ENCODE results near the gene ZNF143. TPM values are rescaled to one million over a fixed set of nuclear protein-coding genes. Genes with fewer than 3 reads are reported as not detected.
"Not testable (repeated sequence)": the region's sequence is repeated elsewhere in the genome, so short reads cannot be mapped to it uniquely, and the experiment has no call there.

ZNF143 gene
- total RNA-seq, 1 donor from 2014 or later: 22.1 TPM

DNA sequence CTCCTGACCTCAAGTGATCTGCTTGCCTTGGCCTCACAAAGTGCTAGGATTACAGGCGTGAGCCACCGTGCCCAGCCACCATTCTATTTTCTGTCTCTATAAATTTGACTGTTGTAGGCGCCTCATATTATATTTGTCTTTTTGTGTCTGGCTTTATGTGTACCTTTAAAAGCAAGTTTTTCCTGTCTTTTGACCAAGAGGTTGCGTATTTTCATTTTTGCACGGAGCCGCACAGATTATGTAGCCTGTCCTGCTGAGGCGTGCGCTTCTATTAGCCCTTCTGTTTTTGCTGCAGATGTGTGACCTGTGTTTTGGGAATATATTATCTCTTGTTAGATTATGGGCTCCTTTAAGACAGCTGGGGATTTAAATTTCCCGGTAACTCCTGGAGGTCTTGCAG is 72.2 kb downstream of the ZNF143 start:
- DNase-seq (ENCODE audit: extremely low spot score, unreplicated experiment): no peak
- Mint-ChIP-seq H3K27me3 (ENCODE audit: unreplicated experiment) (no peaks in the 10 kb centered on the region), H3K36me3 (ENCODE audit: unreplicated experiment) (no peaks in the 10 kb centered on the region), H3K9me3 (ENCODE audit: unreplicated experiment) (no peaks in the 10 kb centered on the region), H3K27ac (ENCODE audit: unreplicated experiment) (peak overlapping the region; percentile 82), H3K4me3 (ENCODE audit: unreplicated experiment) (peak overlapping the region; percentile 49), H3K4me1 (ENCODE audit: unreplicated experiment) (peaks cover 58% of the 10 kb centered on the region)
- TF ChIP-seq, protein P1, sequence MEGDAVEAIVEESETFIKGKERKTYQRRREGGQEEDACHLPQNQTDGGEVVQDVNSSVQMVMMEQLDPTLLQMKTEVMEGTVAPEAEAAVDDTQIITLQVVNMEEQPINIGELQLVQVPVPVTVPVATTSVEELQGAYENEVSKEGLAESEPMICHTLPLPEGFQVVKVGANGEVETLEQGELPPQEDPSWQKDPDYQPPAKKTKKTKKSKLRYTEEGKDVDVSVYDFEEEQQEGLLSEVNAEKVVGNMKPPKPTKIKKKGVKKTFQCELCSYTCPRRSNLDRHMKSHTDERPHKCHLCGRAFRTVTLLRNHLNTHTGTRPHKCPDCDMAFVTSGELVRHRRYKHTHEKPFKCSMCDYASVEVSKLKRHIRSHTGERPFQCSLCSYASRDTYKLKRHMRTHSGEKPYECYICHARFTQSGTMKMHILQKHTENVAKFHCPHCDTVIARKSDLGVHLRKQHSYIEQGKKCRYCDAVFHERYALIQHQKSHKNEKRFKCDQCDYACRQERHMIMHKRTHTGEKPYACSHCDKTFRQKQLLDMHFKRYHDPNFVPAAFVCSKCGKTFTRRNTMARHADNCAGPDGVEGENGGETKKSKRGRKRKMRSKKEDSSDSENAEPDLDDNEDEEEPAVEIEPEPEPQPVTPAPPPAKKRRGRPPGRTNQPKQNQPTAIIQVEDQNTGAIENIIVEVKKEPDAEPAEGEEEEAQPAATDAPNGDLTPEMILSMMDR (IDR thresholded peaks at IDR 0.05): no peak

DNA sequence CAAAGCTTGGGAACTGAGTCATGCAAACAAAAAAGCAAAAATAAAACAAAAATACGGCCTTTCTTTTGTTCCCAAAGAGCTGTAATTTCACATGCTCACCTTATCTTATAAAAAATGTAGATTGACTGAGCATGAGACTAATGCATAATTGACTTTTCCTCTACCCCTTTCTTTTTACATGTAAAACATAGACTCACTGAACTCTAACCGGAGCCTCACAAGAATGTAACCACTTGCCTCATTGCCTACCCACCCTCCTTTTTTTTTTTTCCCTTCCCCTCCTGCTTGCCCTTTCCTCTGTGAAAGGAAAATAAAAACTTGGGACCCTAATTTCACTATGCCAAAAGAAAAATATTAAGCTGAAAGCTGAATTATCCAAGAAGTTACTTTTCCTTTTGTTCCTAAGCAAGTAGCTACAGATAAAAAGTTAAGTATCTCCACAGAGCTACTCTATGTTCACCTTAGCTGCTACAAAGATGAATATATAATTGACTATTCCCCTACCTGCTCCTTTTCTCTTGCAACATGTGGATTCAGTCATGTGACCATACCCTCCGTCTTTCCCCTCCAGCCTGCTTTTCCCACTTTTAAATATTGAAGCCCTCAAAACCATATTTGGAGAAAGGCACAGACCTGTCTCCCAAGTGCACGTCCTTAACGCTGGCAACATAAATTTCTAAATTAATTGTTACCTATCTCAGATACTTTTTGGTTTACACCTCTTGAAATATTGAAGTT is 73.1 kb downstream of the ZNF143 start:
- Mint-ChIP-seq H3K36me3 (ENCODE audit: unreplicated experiment) (no peaks in the 10 kb centered on the region), H3K4me1 (ENCODE audit: unreplicated experiment) (peaks cover 51% of the 10 kb centered on the region), H3K4me3 (ENCODE audit: unreplicated experiment) (no peak overlapping the region), H3K27ac (ENCODE audit: unreplicated experiment) (peak overlapping the region; percentile 82), H3K9me3 (ENCODE audit: unreplicated experiment) (no peaks in the 10 kb centered on the region), H3K27me3 (ENCODE audit: unreplicated experiment) (no peaks in the 10 kb centered on the region)
- TF ChIP-seq, protein P1 (IDR thresholded peaks at IDR 0.05): no peak
- no peak for DNase-seq (ENCODE audit: extremely low spot score, unreplicated experiment)

DNA sequence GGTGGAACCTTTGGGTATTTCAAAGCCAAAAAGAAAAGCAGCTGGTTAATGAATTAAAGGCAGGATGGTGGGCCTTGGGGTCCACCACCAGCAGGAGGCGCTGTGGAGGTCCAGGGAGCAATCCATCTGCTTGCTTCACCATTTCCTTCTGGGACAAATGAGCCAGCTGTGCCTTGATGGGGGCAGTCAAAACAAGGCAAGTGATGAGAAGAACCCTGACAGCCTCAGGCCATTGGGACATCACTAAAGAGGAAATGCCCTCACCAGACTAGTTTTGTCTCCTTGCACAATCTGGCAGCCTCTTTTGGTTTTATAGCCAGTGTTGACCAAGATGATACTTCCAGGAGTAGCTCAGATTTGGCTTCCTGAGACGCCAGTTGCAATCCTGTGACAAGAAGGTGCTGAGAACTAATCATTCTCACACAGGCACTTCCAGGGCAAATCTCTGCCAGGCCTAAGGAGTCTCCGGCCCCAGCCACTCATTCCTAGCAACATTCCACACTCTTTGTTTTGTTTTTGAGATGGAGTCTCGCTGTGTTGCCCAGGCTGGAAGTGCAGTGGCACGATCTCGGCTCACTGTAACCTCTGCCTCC is 74.5 kb downstream of the ZNF143 start:
- peak overlapping the region; percentile 82 for H3K27ac Mint-ChIP-seq (ENCODE audit: unreplicated experiment)
- H3K27me3 Mint-ChIP-seq (ENCODE audit: unreplicated experiment): no peaks in the 10 kb centered on the region
- H3K9me3 Mint-ChIP-seq (ENCODE audit: unreplicated experiment): no peaks in the 10 kb centered on the region
- H3K36me3 Mint-ChIP-seq (ENCODE audit: unreplicated experiment): no peaks in the 10 kb centered on the region
- no peak overlapping the region for H3K4me3 Mint-ChIP-seq (ENCODE audit: unreplicated experiment)
- DNase-seq (ENCODE audit: extremely low spot score, unreplicated experiment): no peak
- TF ChIP-seq, protein P1 (IDR thresholded peaks at IDR 0.05): peak; percentile 75
- H3K4me1 Mint-ChIP-seq (ENCODE audit: unreplicated experiment): peaks cover 37% of the 10 kb centered on the region

DNA sequence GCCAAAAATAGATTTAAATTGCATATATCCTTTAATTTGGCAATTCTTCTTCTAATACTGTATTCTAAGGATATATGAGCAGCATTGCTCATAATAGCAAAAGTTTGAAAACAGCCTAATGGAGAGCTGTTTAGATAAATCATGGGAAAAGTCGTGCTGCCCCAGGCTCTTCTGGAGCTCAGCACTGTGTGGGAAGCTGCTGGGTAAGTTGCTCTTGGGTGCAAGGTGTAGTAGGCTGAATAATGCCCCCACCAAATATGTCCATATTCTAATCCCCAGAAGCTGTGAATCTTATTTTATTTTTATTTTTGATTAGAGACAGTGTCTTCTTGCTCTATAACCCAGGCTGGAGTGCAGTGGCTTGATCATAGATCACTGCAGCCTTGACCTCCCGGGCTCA is 77.7 kb downstream of the ZNF143 start:
- Mint-ChIP-seq H3K36me3 (ENCODE audit: unreplicated experiment) (no peaks in the 10 kb centered on the region), H3K27me3 (ENCODE audit: unreplicated experiment) (no peaks in the 10 kb centered on the region), H3K4me3 (ENCODE audit: unreplicated experiment) (no peak overlapping the region), H3K4me1 (ENCODE audit: unreplicated experiment) (peaks cover 19% of the 10 kb centered on the region), H3K27ac (ENCODE audit: unreplicated experiment) (no peak overlapping the region), H3K9me3 (ENCODE audit: unreplicated experiment) (no peaks in the 10 kb centered on the region)
- no peak for DNase-seq (ENCODE audit: extremely low spot score, unreplicated experiment)
- TF ChIP-seq, protein P1 (IDR thresholded peaks at IDR 0.05): no peak

DNA sequence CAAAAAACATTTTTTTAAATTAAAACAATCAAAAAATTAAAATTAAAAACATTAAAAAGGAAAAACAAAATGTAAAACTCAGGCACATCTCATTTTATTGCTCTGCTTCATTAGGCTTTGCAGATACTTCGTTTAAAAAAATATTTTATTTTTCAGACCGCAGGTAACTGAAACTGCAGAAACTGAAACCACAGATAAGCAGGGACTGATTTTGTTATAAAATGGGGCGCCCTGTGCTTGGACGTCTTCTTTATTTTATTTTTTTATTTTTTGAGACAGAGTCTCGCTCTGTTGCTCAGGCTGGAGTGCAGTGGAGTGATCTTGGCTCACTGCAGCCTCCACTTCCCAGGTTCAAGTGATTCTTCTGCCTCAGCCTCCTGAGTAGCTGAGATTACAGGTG is 88.4 kb downstream of the ZNF143 start:
- H3K27me3 Mint-ChIP-seq (ENCODE audit: unreplicated experiment); H3K36me3 Mint-ChIP-seq (ENCODE audit: unreplicated experiment); DNase-seq (ENCODE audit: extremely low spot score, unreplicated experiment); H3K4me3 Mint-ChIP-seq (ENCODE audit: unreplicated experiment); H3K27ac Mint-ChIP-seq (ENCODE audit: unreplicated experiment); H3K9me3 Mint-ChIP-seq (ENCODE audit: unreplicated experiment); H3K4me1 Mint-ChIP-seq (ENCODE audit: unreplicated experiment): not testable (repeated sequence)
